Suppressor macrophage treated with lipopolysaccharide for 1 hour (primary cell): ENCODE data around the gene WIF1.

Source experiments
- DNase-seq, 3 donors: peaks; one replicate each; pipeline ENCODE4 v3.0.0-alpha.2; 2020 to 2022

WIF1 gene

GRCh38 chr12:65019696-65020234 lies 101.3 kb downstream of the WIF1 start:
- DNase-seq, result no peak

- DNase-seq, result no peak
These were observed 104.0 kb downstream of the WIF1 start for GRCh38 chr12:65016881-65017650.

- no peak for DNase-seq
These were observed 105.3 kb downstream of the WIF1 start for GRCh38 chr12:65015850-65016249.

- DNase-seq, result no peak
These were observed 106.4 kb downstream of the WIF1 start for GRCh38 chr12:65014504-65015271.

- DNase-seq, result no peak
These were observed 110.7 kb downstream of the WIF1 start for GRCh38 chr12:65010437-65010836.

- DNase-seq, result no peak
These were observed 115.4 kb downstream of the WIF1 start for GRCh38 chr12:65005716-65006115.

GRCh38 chr12:65004270-65004669 lies 116.8 kb downstream of the WIF1 start:
- DNase-seq, result no peak
